Esophagus muscularis mucosa (tissue), 3 donors: ENCODE data around the gene SNCA.

Source experiments
- POLR2A ChIP-seq: fragments of 450-650 bp; IDR thresholded peaks from one replicate; pipeline ENCODE4 v1.6.1; 2017; ENCODE audit warnings: antibody characterized with exemption, moderate library complexity, mild to moderate bottlenecking, low read depth
- TF ChIP-seq, protein P1 (sequence below), 3 experiments: fragments of 200-600 bp in 2 of 3; fragments of 450-650 bp in 1 of 3; sonication (generic) in 2 of 3; IDR thresholded peaks; one replicate each; pipeline ENCODE4 v1.5.1; 2017 to 2019; ENCODE audit warnings: antibody characterized with exemption in 3 of 3, mild to moderate bottlenecking in 2 of 3, moderate library complexity in 1 of 3

DNA sequence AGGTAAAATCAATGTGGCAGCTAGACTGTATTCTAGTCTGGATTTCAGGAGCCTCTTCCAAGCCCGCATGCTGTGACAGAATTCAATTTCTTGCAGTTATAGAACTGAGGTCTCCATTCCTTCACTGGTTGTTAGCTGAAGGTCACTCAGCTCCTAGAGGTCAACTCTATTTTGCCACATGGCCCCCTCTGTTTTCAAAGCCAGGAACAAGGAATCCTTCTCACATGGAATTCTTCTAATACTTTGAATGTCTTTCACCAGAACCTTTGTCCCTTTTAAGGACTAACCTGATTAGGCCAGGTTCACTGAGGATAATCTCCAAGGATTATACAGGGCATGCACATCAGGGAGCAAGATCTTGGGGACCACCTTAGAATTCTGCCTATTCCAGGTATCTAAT lies 34.2 kb upstream of the SNCA start:
- TF ChIP-seq POLR2A = no peak
- TF ChIP-seq, protein P1, sequence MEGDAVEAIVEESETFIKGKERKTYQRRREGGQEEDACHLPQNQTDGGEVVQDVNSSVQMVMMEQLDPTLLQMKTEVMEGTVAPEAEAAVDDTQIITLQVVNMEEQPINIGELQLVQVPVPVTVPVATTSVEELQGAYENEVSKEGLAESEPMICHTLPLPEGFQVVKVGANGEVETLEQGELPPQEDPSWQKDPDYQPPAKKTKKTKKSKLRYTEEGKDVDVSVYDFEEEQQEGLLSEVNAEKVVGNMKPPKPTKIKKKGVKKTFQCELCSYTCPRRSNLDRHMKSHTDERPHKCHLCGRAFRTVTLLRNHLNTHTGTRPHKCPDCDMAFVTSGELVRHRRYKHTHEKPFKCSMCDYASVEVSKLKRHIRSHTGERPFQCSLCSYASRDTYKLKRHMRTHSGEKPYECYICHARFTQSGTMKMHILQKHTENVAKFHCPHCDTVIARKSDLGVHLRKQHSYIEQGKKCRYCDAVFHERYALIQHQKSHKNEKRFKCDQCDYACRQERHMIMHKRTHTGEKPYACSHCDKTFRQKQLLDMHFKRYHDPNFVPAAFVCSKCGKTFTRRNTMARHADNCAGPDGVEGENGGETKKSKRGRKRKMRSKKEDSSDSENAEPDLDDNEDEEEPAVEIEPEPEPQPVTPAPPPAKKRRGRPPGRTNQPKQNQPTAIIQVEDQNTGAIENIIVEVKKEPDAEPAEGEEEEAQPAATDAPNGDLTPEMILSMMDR (IDR thresholded peaks at IDR 0.05) = no peak
